GM19452 (cell line): ENCODE measurements around the gene SOWAHB.

Experiments used
- ATAC-seq: cut with Tn5 transposase; IDR thresholded peaks from one replicate; pipeline ENCODE4 v1.9.1; 2021; ENCODE audit not compliant: unreplicated experiment

The SOWAHB gene

DNA sequence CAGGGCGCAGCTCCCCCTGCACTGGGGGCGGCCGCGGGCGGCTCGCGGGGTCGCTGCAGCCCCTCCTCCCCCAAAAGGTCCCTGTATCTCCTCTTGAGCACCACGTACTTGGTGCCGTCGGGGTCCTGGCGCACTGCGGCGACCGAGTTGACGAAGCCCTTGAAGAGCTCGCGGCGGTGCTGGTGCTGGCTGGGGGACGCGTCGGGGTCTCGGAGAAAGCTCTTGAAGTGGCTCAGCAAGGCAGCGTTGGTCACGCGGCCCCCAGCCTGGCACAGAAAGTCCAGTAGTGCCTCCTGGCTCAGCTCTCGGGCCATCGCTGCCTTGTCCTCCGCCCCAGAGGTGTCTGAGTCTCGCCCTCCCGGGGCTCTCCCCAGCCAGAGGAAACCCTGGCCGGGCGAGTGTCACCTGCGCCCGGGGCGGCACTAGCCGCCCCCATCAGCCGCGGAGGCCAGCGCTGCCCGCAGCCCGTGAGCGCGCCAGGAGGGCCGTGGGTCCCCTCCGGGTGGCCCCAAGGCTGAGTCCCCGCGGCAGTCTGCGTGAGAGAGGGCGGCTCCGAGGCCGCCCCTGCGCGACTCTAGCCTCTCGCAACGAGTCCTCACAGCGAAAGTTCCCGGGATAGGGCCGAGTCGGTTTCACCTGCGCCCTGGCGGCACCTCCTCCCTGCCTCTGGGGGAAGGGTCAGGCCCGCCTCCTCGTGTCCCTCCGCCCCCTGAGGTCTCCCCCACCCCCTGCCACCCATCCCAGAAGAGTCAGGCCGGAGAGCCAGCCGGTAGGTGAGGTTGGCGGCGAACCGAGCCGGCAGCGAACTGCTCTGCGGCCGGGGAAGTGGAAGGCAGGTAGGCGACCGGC lies at the start of gene SOWAHB:
TSS of gene SOWAHB (minus strand) at position 609 of the 849 bp plus-strand sequence. CDS start at position 314, 295 bp downstream.
- ATAC-seq: peak; percentile 56

DNA sequence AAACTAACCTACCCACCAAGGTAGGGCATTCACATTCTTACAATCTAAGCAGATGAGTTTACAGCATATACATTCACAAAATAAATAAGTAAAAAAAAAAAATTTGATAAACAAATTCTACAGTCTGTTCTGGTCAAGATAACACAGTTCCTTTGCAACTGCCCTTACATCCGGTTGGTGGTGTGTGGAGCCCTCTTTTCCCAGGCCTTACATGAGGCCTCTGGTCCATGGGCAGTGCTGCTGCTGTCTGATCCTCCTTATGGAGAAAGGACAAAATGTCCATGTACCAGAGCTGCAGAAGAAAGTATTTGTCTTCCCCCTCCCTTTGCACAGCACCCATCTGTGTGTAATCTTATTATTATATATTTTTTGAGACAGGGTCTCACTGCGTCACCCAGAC lies 49.4 kb upstream of the SOWAHB start:
- no peak for ATAC-seq

DNA sequence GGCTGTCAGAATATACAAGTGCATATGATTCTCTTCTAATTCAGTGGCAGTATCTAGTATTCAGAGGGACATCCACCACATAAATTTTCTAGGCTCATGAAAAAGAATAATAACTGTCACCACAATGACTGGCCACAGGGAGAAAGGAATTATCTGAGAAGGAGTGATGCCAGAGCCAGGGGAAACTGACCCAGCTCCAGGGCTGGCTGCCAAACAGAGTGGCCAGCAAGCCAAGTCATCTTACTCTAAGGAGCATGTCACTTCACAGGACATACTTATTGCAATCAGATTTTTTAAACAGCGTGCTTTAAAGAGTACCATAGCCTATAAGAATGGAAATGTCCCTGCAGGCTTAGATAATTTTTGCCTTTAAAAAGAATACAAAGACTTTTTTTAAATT lies 45.8 kb upstream of the SOWAHB start:
- ATAC-seq: no peak

DNA sequence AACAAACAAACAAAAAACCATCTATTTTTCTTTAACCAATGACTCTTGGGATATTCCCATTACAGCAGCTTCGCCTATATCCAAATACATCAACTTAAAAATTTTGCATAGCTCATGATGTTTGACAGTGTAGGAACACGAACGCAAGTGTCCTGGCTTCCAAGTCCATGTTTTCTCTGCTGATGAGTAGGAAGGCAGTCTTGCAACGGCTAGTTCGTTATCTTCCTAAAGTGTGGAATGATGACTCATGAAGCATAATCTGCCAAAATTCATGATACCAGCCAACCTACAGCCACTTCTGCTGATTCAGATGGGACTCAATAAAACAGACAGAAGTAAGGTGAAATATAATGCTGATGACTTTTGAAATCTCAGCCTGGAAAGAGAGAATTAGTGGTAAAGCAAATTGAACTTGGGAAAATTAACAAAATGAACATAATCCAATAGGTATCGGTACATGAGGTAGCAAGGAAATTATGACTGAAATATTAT lies 45.2 kb upstream of the SOWAHB start:
- no peak for ATAC-seq

- no peak for ATAC-seq
These were observed 41.2 kb upstream of the SOWAHB start for GRCh38 chr4:76939184-76939583.

GRCh38 chr4:76931576-76932276 lies 33.8 kb upstream of the SOWAHB start:
- ATAC-seq: no peak

DNA sequence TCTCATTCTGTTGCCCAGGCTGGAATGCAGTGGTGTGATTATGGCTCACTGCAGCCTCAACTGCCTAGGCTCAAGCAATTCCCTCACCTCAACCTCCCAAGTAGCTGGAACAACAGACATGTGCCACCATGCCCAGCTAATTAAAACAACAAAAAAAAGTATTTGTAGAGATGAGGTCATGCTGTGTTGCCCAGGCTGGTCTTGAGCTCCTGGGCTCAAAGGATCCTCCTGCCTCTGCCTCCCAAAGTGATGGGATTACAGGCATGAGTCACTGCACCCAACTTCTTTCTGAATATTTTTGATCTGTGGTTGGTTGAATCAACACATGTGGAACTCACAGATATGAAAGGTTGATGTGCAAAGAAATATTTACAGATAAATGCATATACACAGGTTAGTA lies 33.1 kb upstream of the SOWAHB start:
- ATAC-seq: no peak

DNA sequence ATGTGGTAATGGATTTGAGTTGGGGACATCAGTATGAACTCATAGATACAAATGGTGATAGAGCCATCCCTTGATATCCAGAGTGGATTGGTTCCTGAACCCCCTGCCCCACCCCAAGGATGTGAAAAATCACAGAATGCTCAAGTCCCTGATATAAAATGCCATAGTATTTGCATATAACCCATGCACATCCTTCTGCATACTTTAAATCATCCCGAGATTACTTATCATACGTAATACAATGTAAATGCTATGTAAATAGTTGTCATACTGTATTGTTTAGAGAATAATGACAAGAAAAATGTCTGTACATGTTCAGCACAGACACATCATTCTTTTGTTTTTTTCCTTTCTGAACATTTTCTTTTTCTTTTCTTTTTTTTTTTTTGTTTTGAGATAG lies 32.7 kb upstream of the SOWAHB start:
- ATAC-seq: no peak

- no peak for ATAC-seq
These were observed 28.9 kb upstream of the SOWAHB start for GRCh38 chr4:76926841-76927240.

DNA sequence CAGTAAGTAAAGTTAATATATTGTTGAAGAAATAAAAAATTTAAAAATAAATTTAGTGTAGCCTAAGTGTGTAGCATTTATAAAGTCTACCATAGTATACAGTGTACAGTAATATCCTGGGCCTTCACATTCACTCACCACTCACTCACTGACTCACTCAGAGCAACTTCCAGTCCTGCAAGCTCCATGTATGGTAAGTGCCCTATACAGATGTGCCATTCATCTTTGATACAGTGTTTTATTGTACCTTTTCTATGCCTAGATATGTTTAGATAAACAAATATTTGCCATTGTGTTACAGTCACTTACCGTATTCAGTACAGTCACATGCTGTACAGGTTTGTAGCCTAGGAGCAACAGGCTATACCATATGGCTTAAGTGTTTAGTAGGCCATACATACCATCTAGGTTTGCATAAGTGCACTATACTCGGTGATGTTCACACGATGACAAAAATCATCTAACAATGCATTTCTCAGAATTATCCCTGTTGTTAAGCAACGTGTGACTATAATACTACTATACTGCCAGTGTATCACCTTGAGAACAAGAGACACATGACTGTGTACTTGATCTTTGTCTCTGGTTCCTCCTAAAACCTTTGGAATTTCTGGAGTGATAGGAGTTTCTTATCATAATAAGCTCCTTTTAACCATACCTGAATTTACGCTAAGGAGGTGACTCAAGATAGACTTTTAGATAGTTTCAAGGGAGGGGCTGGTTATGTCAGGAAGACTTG lies 25.8 kb upstream of the SOWAHB start:
- ATAC-seq: no peak

DNA sequence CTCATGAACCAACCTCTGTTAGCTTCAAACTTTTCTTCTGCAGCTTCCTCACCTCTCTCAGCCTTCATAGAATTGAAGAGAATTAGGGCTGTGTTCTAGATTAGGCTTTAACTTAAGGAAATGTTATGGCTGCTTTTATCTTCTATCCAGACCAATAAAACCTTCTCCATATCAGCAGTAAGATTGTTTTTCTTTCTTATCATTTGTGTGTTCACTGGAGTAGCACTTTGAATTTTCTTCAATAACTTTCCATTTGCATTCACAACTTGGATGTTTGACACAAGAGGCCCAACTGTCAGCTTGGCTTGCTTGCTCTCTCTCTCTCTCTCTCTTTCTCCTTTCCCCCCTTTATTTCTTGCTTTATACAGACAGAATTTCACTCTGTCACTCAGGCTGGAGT lies 22.8 kb upstream of the SOWAHB start:
- no peak for ATAC-seq

DNA sequence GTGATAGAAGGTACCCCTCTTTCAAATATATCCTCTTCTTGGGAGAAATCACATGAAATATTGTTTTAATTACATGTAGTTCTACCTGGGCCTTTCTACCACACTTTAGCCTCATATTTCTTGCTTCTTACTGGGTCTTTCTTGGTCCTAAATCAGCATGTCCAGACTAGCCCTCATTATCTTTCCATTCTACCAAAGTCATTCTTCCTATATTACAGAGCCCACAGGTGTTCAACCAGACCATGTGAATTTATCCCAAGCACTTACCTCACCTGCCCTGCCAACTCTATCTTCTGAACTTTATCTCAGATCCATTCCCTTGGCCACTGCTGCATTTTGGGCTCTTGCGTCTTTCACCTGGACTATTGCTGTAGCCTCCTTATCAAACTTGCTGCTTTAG lies 11.8 kb upstream of the SOWAHB start:
- no peak for ATAC-seq

- ATAC-seq: no peak
These were observed 7.6 kb upstream of the SOWAHB start for GRCh38 chr4:76905521-76905920.

DNA sequence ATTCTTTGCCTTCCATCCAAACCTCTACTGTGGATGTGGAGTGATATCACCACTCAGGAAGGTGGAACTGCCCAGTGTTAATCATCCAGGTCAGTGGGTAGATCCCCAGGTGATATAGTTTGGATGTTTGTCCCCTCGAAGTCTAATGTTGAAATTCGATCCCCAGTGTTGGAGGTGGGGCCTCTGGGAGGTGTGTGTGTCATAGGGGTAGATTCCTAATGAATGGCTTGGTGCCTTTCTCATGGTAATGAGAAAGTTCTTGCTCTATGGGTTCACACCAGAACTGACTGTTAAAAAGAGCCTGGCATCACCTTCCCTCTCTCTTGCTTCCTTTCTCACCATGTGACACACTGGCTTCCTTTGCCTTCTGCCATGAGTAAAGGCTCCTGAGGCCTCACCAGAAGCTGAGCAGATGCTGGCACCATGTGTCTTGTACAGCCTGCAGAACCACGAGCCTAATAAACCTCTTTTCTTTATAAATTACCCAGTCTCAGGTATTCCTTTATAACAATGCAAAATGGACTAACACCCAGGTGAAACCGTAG lies 6.8 kb upstream of the SOWAHB start:
- no peak for ATAC-seq

DNA sequence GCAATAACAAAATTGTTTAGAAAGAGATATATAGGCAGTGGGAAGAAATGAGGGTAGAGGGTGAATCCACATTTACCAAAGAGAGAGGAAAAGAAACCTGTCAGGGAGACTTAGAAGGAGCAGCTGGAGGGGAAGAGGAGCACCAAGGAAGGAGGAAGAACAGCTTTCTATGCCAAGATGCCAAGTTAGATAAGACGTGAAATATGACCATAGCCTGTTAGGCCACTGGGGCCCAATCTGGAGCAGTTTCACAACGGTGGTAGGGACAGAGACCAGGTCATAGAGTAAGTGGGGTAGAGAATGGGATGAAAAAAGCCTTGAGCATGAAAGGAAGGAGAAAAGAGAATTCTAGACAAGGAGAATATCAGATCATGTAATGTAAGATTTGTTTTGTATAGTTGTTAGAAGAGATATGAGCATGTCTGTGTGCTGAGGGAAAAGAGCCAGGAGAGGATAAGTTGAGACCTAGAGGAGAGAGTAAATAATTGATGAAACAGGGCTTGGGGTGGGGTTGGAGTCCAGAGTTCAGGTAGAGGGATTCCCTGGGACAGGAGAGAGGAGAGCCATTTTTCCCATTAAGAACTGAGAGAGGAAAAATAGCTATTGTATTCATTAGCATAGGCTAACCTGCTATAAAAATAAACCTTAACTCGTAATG lies 4.4 kb upstream of the SOWAHB start:
- no peak for ATAC-seq

DNA sequence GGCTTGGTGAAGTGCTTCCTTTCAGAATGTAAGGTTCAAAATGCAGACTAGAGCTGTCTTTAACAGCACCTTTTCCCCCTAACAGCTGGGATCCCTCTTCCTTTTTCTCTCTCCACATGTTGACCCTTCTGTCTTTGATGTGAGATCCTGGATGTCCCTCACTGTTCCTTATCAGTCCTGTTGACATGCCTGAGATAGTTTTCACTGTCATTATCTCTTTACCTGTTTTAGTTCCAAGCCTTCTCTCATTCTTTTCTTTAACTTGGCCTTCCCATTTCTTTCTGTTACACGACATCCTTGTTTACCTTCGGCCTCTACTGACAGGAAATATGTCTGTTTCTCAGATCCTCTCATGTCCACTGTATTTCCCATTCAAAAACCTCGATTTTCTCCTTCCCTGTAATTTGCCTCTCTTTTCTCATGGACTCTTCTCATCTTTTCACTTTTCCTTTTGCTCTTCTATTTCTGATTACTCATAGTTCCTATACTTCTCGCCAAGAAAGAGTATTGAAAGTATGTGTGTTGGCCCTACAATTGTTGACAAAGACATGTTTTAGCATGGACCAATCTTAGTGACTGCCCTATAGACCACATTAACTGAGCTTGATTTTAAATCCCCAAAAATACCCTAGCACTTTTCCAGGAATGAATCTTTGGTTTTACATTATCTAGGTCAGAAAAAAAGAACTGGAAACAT lies 1.2 kb upstream of the SOWAHB start:
- ATAC-seq: no peak

DNA sequence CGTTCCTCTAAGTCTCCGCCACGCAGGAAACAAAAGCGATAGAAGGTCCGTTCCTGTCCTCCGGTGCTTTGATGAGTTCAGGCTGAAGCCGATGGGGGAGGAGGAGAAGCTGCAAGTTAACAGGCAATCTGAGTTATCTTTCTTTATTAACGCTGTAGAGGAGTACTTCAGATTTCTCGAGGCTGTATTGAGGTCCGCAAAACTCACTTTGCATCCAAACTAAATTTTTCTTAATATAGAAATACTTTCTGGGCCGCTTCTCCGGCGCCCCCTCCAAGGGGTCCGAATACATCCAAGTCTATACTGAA lies 395 bp upstream of the SOWAHB start:
- ATAC-seq: no peak

GRCh38 chr4:76896614-76897535 lies 1.1 kb downstream of the SOWAHB start:
- ATAC-seq: no peak

DNA sequence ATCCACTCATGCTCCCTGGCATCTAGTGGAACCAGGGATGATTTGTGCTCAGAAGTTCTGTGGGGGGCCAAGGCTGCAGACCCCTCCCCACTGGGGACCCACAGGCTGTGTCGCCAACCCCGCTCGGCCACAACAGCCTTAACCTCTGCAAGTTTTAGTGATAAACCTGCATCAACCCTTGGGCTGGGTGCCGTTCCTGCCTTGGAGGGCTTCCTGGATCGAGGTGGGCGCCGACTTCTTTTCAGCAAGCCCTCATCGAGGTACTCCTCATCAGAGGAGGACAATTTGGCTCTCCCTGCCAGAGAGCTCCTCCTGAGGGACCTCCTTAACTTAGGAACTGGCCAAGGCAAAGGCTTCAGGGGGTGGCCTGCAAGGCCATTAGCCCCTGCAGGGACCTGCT lies 1.9 kb downstream of the SOWAHB start:
- no peak for ATAC-seq
